ENCODE results near the gene AHSA1.

AHSA1 gene

DNA sequence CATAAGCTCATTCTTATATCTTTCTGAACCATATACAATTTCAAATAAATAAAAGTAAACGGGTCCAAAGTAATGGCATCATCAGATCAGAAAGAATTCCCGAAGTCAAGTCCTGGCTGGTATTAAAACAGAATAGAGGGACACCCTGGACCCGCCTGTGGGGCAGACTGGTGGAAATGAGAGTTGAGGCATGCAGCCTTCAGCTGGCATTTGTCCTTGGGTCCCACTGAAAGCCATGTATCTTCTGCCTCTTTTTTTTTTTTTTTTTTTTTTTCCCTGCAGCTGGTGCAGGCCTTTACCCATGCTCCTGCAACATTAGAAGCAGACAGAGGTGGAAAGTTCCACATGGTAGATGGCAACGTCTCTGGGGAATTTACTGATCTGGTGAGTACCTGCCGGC lies 9.9 kb downstream of the AHSA1 start:
- TF ChIP-seq, protein P1, sequence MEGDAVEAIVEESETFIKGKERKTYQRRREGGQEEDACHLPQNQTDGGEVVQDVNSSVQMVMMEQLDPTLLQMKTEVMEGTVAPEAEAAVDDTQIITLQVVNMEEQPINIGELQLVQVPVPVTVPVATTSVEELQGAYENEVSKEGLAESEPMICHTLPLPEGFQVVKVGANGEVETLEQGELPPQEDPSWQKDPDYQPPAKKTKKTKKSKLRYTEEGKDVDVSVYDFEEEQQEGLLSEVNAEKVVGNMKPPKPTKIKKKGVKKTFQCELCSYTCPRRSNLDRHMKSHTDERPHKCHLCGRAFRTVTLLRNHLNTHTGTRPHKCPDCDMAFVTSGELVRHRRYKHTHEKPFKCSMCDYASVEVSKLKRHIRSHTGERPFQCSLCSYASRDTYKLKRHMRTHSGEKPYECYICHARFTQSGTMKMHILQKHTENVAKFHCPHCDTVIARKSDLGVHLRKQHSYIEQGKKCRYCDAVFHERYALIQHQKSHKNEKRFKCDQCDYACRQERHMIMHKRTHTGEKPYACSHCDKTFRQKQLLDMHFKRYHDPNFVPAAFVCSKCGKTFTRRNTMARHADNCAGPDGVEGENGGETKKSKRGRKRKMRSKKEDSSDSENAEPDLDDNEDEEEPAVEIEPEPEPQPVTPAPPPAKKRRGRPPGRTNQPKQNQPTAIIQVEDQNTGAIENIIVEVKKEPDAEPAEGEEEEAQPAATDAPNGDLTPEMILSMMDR (IDR thresholded peaks at IDR 0.05), result no peak
- Histone ChIP-seq H3K27me3 (no peaks in the 10 kb centered on the region), H3K9me3 (no peaks in the 10 kb centered on the region), H3K36me3 (peaks cover 70% of the 10 kb centered on the region), H3K4me1 (ENCODE audit: control insufficient read depth in 1 of 2, insufficient read depth in 1 of 2, low read depth in 1 of 2, low read length in 1 of 2) (no peaks in the 10 kb centered on the region), H3K27ac (no peak overlapping the region), H3K4me3 (ENCODE audit: low read depth in 1 of 2, low read length in 1 of 2) (no peak overlapping the region)

DNA sequence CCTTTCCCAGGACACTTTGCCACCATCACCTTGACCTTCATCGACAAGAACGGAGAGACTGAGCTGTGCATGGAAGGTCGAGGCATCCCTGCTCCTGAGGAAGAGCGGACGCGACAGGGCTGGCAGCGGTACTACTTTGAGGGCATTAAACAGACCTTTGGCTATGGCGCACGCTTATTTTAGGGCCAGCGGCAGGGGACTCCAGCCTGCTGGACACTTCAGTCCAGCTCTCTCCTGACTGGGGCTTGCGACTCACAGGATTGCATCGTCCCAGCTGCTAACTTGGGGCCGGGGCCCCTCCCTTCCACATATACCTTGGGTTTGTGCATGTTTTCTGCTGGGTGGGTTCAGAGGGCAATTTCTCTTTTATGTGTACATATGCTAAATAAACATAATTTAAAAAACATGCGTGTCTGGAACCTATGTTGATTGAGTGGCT lies 11.2 kb downstream of the AHSA1 start:
- Histone ChIP-seq H3K27me3 (no peaks in the 10 kb centered on the region), H3K9me3 (no peaks in the 10 kb centered on the region), H3K36me3 (peaks cover 58% of the 10 kb centered on the region), H3K4me3 (ENCODE audit: low read depth in 1 of 2, low read length in 1 of 2) (no peak overlapping the region), H3K27ac (no peak overlapping the region), H3K4me1 (ENCODE audit: control insufficient read depth in 1 of 2, insufficient read depth in 1 of 2, low read depth in 1 of 2, low read length in 1 of 2) (no peaks in the 10 kb centered on the region)
- TF ChIP-seq, protein P1 (IDR thresholded peaks at IDR 0.05), result no peak

DNA sequence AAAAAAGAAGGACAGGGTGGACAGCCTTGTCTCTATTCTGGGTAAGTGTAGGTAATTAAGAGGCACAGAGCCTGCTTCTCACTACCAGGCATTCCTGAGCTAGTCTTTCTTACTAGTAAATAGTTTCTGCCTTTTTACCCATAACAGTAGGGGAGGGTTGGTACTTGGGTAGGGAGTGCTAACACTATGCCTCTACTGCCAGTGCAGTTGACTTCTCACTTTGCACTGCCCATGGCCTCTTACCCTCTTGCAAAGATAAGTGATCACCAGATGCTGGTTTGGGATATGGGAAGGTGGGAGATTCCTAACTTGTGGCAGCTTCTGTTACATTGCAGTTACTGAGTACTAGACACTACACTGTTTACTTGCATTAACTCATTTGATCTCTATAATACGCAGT lies 11.6 kb downstream of the AHSA1 start:
- Histone ChIP-seq H3K36me3 (peaks cover 54% of the 10 kb centered on the region), H3K27me3 (no peaks in the 10 kb centered on the region), H3K27ac (no peak overlapping the region)

DNA sequence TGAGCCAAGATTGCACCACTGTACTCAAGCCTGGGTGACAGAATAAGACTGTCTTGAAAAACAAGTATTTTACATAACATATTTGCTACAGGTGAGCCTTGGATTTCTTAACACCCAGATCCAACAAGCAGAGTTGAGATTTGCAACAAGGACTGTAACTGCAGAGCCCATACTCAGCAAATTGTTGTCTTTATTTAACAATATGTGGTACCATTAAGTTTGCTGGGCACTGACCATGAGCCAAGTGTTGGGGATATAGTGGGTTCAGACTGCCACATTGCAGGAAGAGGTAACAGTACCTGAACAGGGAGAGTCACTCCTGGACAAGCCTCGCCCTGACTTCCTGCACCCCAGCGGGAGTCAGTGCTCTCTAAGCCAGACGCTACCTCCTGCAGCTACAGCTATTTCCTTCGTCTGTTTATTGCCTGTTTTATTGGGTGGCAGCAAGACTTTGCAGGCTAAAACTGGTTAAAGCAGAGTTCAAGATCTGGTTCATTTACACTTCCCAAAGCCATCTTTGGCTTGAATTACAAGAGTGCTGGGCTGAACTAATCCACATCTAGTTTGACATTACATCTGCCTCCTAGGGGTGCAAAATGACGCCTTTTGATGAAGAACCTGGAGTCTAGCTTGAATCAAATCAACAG lies 12.5 kb downstream of the AHSA1 start:
- no peaks in the 10 kb centered on the region for H3K9me3 ChIP-seq
- TF ChIP-seq, protein P1 (IDR thresholded peaks at IDR 0.05), result no peak
- no peaks in the 10 kb centered on the region for H3K4me1 ChIP-seq (ENCODE audit: control insufficient read depth in 1 of 2, insufficient read depth in 1 of 2, low read depth in 1 of 2, low read length in 1 of 2)
- no peak overlapping the region for H3K4me3 ChIP-seq (ENCODE audit: low read depth in 1 of 2, low read length in 1 of 2)
- H3K27me3 ChIP-seq, result no peaks in the 10 kb centered on the region
- H3K27ac ChIP-seq, result no peak overlapping the region
- H3K36me3 ChIP-seq, result peaks cover 46% of the 10 kb centered on the region

More for the DNA sequence above, 11.6 kb downstream of the AHSA1 start:
- H3K4me1 ChIP-seq (ENCODE audit: control insufficient read depth in 1 of 2, insufficient read depth in 1 of 2, low read depth in 1 of 2, low read length in 1 of 2), result no peaks in the 10 kb centered on the region
- H3K4me3 ChIP-seq (ENCODE audit: low read depth in 1 of 2, low read length in 1 of 2), result no peak overlapping the region
- TF ChIP-seq, protein P1 (IDR thresholded peaks at IDR 0.05), result no peak
- no peaks in the 10 kb centered on the region for H3K9me3 ChIP-seq

DNA sequence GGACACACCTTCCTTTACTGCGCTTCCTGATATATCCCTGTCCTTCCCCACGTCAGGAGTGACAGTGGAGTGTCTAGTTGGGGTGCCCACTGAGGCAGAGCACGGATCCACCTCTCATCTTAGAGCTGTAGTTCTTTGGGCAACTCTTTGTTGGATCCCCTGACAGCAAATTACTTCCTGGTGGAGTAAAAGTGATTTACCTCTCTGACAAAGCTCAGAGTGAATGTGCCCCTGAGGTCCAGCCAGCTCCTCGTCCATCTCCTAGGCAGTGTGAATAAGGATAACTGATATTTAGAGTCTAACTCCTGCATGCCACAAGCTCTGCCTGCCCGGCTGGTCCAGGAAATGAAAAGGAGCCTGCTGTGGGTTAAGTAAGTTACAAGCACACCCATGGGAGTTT lies 16.0 kb downstream of the AHSA1 start:
- H3K27me3 ChIP-seq, result no peaks in the 10 kb centered on the region
- H3K27ac ChIP-seq, result no peak overlapping the region
- peaks cover 12% of the 10 kb centered on the region for H3K36me3 ChIP-seq
- no peak overlapping the region for H3K4me3 ChIP-seq (ENCODE audit: low read depth in 1 of 2, low read length in 1 of 2)
- no peaks in the 10 kb centered on the region for H3K9me3 ChIP-seq
- TF ChIP-seq, protein P1 (IDR thresholded peaks at IDR 0.05), result no peak
- H3K4me1 ChIP-seq (ENCODE audit: control insufficient read depth in 1 of 2, insufficient read depth in 1 of 2, low read depth in 1 of 2, low read length in 1 of 2), result no peaks in the 10 kb centered on the region
